MM.1S (cell line): Measurements from ENCODE around the gene COG2.
"Not testable (repeated sequence)": the region's sequence is repeated elsewhere in the genome, so short reads cannot be mapped to it uniquely, and the experiment has no call there.

Experiments used
- DNase-seq: peaks from one replicate; pipeline ENCODE4 v3.0.0-alpha.2; 2015
- H2AFZ ChIP-seq: fragments of 300-600 bp; sonication (generic); 2 replicates; pipeline ENCODE4 v1.6.0; 2016; ENCODE audit warnings: antibody characterized with exemption, low read length
- H3F3A ChIP-seq: fragments of 300-600 bp; sonication (generic); 2 replicates; pipeline ENCODE4 v1.6.1; 2016; ENCODE audit warnings: mild to moderate bottlenecking, antibody characterized with exemption, low read length, moderate library complexity, mixed read lengths; ENCODE audit not compliant: insufficient read depth
- H3K27ac ChIP-seq: fragments of 300-600 bp; sonication (generic); 2 replicates; pipeline ENCODE4 v1.5.1; 2016; ENCODE audit warnings: mild to moderate bottlenecking, low read length
- H3K27me3 ChIP-seq: fragments of 300-600 bp; sonication (generic); replicated peaks from 2 replicates; pipeline ENCODE4 v1.6.0; 2016; ENCODE audit warnings: low read length; ENCODE audit not compliant: insufficient read depth
- H3K36me3 ChIP-seq: fragments of 300-600 bp; sonication (generic); replicated peaks from 2 replicates; pipeline ENCODE4 v1.6.1; 2016; ENCODE audit warnings: mild to moderate bottlenecking, low read length, mixed read lengths; ENCODE audit not compliant: insufficient read depth
- H3K4me1 ChIP-seq: fragments of 300-600 bp; sonication (generic); 2 replicates; pipeline ENCODE4 v1.6.1; 2016; ENCODE audit warnings: low read length, mixed read lengths
- H3K4me2 ChIP-seq: fragments of 300-600 bp; sonication (generic); 2 replicates; pipeline ENCODE4 v1.6.0; 2016; ENCODE audit warnings: low read depth, low read length
- H3K4me3 ChIP-seq: fragments of 300-600 bp; sonication (generic); 2 replicates; pipeline ENCODE4 v1.5.1; 2016; ENCODE audit warnings: low read length, mixed read lengths
- H3K79me2 ChIP-seq: fragments of 300-600 bp; sonication (generic); 2 replicates; pipeline ENCODE4 v1.6.1; 2016; ENCODE audit warnings: mixed run types, low read length, mixed read lengths
- H3K9ac ChIP-seq: fragments of 300-600 bp; sonication (generic); 2 replicates; pipeline ENCODE4 v1.6.1; 2016; ENCODE audit warnings: low read length, mixed read lengths
- H3K9me2 ChIP-seq: fragments of 300-600 bp; sonication (generic); replicated peaks from 2 replicates; pipeline ENCODE4 v1.6.1; 2016; ENCODE audit warnings: mild to moderate bottlenecking, low read length, mixed read lengths; ENCODE audit not compliant: insufficient read depth
- H3K9me3 ChIP-seq: fragments of 300-600 bp; sonication (generic); replicated peaks from 2 replicates; pipeline ENCODE4 v1.6.1; 2016; ENCODE audit warnings: mild to moderate bottlenecking, low read length, mixed read lengths; ENCODE audit not compliant: insufficient read depth
- H4K20me1 ChIP-seq: fragments of 300-600 bp; sonication (generic); 2 replicates; pipeline ENCODE4 v1.6.1; 2016; ENCODE audit warnings: mild to moderate bottlenecking, low read length, moderate library complexity, mixed read lengths; ENCODE audit not compliant: insufficient read depth
- EZH2 ChIP-seq: fragments of 300-600 bp; sonication (generic); optimal IDR thresholded peaks from 2 replicates; pipeline ENCODE3; 2017; ENCODE audit warnings: low read depth, mild to moderate bottlenecking, antibody characterized with exemption, low read length, mixed read lengths
- EZH2phosphoT487 ChIP-seq: fragments of 300-600 bp; sonication (generic); IDR thresholded peaks from 2 replicates; pipeline ENCODE4 v1.6.1; 2018; ENCODE audit warnings: antibody characterized with exemption, low read length
- TF ChIP-seq, protein P1 (sequence below): fragments of 300-600 bp; sonication (generic); IDR thresholded peaks from 2 replicates; pipeline ENCODE4 v1.5.1; 2016; ENCODE audit warnings: antibody characterized with exemption, low read length, mixed read lengths

Gene COG2

DNA sequence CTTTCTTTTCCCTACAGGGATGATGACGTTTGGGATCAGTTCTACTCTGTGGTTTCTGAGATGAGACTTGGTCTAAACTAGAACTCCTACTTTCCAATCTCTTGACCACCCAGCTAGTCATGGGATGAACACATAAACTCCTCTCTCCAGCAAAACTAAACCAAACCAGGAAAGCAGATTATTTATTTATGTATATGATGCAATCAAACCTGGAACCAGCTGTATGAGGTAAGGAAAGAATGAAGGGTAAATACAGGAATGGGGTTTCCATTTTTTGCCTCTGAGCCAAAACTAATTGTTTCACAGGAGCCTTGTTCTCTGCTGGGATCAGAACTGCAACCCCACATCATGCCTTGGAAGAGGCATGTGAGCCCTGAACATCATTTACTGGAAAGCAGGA is 75.0 kb downstream of the COG2 start:
- Histone ChIP-seq H3K9me3 (no peaks in the 10 kb centered on the region), H3K9me2 (no peaks in the 10 kb centered on the region), H2AFZ (no peak overlapping the region), H3K36me3 (no peaks in the 10 kb centered on the region), H4K20me1 (no peaks in the 10 kb centered on the region), H3K4me2 (no peak overlapping the region), H3K79me2 (no peaks in the 10 kb centered on the region), H3K27me3 (no peaks in the 10 kb centered on the region), H3K9ac (no peak overlapping the region), H3K27ac (no peak overlapping the region), H3F3A (no peaks in the 10 kb centered on the region), H3K4me1 (no peaks in the 10 kb centered on the region), H3K4me3 (no peak overlapping the region)
- DNase-seq, result no peak
- TF ChIP-seq EZH2, result no peak
- TF ChIP-seq, protein P1, sequence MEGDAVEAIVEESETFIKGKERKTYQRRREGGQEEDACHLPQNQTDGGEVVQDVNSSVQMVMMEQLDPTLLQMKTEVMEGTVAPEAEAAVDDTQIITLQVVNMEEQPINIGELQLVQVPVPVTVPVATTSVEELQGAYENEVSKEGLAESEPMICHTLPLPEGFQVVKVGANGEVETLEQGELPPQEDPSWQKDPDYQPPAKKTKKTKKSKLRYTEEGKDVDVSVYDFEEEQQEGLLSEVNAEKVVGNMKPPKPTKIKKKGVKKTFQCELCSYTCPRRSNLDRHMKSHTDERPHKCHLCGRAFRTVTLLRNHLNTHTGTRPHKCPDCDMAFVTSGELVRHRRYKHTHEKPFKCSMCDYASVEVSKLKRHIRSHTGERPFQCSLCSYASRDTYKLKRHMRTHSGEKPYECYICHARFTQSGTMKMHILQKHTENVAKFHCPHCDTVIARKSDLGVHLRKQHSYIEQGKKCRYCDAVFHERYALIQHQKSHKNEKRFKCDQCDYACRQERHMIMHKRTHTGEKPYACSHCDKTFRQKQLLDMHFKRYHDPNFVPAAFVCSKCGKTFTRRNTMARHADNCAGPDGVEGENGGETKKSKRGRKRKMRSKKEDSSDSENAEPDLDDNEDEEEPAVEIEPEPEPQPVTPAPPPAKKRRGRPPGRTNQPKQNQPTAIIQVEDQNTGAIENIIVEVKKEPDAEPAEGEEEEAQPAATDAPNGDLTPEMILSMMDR, result no peak
- no peak for TF ChIP-seq EZH2phosphoT487

DNA sequence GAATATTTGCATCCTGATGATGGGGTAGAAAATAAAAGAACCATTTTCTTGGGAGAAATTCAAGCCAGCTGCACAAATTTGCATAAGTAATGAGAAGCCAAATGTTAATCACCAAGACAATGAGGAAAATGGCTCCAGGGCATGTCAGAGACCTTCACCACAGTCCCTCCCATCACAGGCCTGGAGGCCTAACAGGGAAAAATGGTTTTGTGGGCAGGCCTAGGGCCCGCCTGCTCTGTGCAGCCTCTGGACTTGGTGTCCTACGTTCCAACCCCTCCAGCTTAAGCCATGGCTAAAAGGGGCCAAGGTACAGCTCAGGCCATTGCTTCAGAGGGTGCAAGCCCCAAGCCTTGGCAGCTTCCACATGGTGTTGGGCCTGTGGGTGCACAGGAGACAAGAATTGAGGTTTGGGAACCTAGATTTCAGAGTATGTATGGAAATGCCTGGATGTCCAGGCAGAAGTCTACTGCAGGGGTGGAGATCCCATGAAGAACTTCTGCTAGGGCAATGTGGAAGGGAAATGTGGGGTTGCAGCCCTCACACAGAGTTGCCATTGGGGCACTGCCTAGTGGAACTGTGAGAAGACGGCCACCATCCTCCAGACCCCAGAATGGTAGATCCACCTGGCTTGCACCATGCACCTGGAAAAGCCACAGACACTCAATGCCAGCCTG is 79.7 kb downstream of the COG2 start:
- H3K27me3 ChIP-seq, H3K4me1 ChIP-seq: not testable (repeated sequence)

DNA sequence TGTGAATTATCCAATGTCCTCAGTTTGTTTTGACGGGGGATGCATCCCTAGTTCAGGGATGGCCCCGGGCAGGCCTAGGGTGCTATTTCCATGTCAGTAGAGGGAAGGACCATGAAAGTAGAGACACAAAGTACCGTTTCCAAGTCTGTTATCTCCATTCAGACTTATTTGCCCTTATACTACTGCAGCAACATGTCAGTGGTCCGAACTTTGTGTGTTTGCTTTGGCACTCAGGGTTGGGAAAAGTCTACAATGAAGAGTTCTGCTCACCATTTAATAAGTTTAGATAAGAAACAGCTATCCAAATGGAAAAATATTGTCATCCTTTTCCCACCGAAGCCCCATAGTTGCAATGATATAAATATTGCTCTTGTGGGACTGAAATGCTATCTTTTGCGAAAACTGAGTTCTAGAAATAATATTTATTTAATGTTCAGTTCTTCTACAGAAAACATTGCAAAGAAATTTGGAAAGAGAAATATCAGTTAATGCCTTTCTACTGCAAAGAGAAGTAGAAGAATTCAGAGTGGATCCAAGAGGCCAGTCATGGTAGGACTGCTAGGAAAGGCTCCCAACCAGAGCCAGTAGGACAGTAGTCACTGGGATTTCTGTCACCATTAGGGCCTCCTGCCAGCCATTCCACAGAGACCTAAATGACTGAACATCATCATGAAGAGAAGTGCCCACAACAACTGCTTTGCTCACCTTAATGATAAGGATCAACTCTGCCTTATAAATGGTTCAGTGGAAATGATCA is 83.2 kb downstream of the COG2 start:
- Histone ChIP-seq H3K79me2 (no peaks in the 10 kb centered on the region), H3K4me2 (no peak overlapping the region), H3K27ac (no peak overlapping the region), H4K20me1 (no peaks in the 10 kb centered on the region), H2AFZ (no peak overlapping the region), H3K9me3 (no peaks in the 10 kb centered on the region), H3K9ac (no peak overlapping the region), H3K4me3 (no peak overlapping the region), H3K4me1 (no peaks in the 10 kb centered on the region), H3F3A (no peaks in the 10 kb centered on the region), H3K9me2 (no peaks in the 10 kb centered on the region), H3K36me3 (no peaks in the 10 kb centered on the region), H3K27me3 (no peaks in the 10 kb centered on the region)
- DNase-seq, result no peak
- TF ChIP-seq EZH2 (no peak), EZH2phosphoT487 (no peak)
- TF ChIP-seq, protein P1, result no peak

More for the DNA sequence above, 79.7 kb downstream of the COG2 start:
- not testable (repeated sequence) for DNase-seq, H3K36me3 ChIP-seq, H3K4me2 ChIP-seq, H3K79me2 ChIP-seq, H3K9me2 ChIP-seq, H2AFZ ChIP-seq, H4K20me1 ChIP-seq, H3F3A ChIP-seq, H3K27ac ChIP-seq, H3K9ac ChIP-seq, H3K9me3 ChIP-seq, H3K4me3 ChIP-seq
